Suprapubic skin (tissue), 4 donors: ENCODE results near the gene RFX2.

Experiments
- EP300 ChIP-seq: sonication (generic); formaldehyde crosslinking; IDR thresholded peaks from one replicate; pipeline ENCODE4 v1.6.1; 2017; ENCODE audit warnings: antibody characterized with exemption
- POLR2A ChIP-seq, 2 donors: fragments of 450-650 bp; IDR thresholded peaks; one replicate each; pipeline ENCODE4 v1.6.1; 2017; ENCODE audit warnings: antibody characterized with exemption in 2 of 2, mild to moderate bottlenecking in 2 of 2, moderate library complexity in 2 of 2
- POLR2AphosphoS5 ChIP-seq, 3 donors: sonication (generic); formaldehyde crosslinking; IDR thresholded peaks; one replicate each; pipeline ENCODE4 v1.6.1; 2017; ENCODE audit warnings: antibody characterized with exemption in 3 of 3
- TF ChIP-seq, protein P1 (sequence below), 2 donors: fragments of 200-600 bp in 1 of 2; fragments of 450-650 bp in 1 of 2; sonication (generic) in 1 of 2; IDR thresholded peaks; one replicate each; pipeline ENCODE4 v1.5.1; 2016 to 2019; ENCODE audit warnings: antibody characterized with exemption in 2 of 2, mild to moderate bottlenecking in 1 of 2, moderate library complexity in 1 of 2

DNA sequence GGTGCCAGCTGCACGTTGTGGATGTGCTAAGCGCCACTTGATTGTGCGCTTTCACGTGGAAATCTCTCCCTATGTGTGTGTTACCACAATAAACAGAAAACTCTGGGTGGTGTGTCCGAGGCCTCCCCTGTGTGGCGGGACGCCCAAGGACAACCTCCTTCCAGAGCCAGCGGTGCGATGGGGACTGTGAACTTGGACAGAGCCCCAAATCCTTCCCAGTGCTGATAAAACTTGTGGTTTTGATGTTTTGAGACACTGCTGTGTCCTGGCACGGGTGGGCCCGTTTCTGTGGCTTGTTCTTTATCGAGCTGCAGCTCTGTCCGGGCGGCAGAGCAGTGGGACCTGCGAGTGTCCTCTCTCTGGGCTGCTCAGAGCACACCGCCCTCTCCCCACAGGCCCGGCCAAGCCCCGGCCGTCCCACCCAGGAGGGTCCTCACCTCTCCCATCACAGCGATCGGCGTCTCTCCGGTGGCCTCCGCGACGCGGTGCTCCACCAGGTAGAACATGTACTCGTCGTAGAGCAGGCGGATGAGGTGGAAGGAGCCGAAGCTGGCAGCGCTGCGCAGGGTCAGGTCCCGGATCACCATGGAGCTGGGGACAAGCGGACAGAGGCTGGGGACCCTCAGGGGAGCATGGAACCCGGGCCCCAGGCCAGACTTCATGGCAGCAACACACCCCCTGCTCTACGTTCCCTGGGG lies 113.5 kb downstream of the RFX2 start:
- TF ChIP-seq, protein P1, sequence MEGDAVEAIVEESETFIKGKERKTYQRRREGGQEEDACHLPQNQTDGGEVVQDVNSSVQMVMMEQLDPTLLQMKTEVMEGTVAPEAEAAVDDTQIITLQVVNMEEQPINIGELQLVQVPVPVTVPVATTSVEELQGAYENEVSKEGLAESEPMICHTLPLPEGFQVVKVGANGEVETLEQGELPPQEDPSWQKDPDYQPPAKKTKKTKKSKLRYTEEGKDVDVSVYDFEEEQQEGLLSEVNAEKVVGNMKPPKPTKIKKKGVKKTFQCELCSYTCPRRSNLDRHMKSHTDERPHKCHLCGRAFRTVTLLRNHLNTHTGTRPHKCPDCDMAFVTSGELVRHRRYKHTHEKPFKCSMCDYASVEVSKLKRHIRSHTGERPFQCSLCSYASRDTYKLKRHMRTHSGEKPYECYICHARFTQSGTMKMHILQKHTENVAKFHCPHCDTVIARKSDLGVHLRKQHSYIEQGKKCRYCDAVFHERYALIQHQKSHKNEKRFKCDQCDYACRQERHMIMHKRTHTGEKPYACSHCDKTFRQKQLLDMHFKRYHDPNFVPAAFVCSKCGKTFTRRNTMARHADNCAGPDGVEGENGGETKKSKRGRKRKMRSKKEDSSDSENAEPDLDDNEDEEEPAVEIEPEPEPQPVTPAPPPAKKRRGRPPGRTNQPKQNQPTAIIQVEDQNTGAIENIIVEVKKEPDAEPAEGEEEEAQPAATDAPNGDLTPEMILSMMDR (IDR thresholded peaks at IDR 0.05), result no peak
- TF ChIP-seq POLR2A (IDR thresholded peaks at IDR 0.05) (no peak), POLR2AphosphoS5 (IDR thresholded peaks at IDR 0.05) (no peak), EP300 (no peak)
